Neural crest cell (in vitro differentiated cells): ENCODE results near the gene PTPRM. TPM values are rescaled to one million over a fixed set of nuclear protein-coding genes. Genes with fewer than 3 reads are reported as not detected.

Experiments used
- DNase-seq: peaks from one replicate; pipeline ENCODE4 v3.0.0; 2021; ENCODE audit warnings: low read depth, mixed read lengths, low spot score
- H3K27ac Mint-ChIP-seq: one replicate; pipeline ENCODE4 v1.8.0; 2021; ENCODE audit warnings: mild to moderate bottlenecking, mixed read lengths; ENCODE audit not compliant: unreplicated experiment
- H3K27me3 Mint-ChIP-seq: 2 replicates; pipeline ENCODE4 v1.8.0; 2021; ENCODE audit warnings: low read depth, mild to moderate bottlenecking, mixed read lengths
- H3K36me3 Mint-ChIP-seq: 2 replicates; pipeline ENCODE4 v1.8.0; 2021; ENCODE audit warnings: low read depth, mild to moderate bottlenecking, mixed read lengths
- H3K4me1 Mint-ChIP-seq: 2 replicates; pipeline ENCODE4 v1.8.0; 2021; ENCODE audit warnings: mixed read lengths
- H3K4me3 Mint-ChIP-seq: one replicate; pipeline ENCODE4 v1.8.0; 2021; ENCODE audit warnings: mild to moderate bottlenecking, mixed read lengths
- H3K9me3 Mint-ChIP-seq: 2 replicates; pipeline ENCODE4 v1.8.0; 2021; ENCODE audit warnings: mixed read lengths
- total RNA-seq: library from RNA; stranded (reverse); gene quantifications from 2 replicates; pipeline ENCODE4 v1.2.1, GENCODE V29; 2021
- TF ChIP-seq, protein P1 (sequence below): fragments of 200-600 bp; sonication (generic); conservative IDR thresholded peaks from 2 replicates; pipeline ENCODE4 v1.5.0; 2021; ENCODE audit warnings: antibody characterized with exemption, mild to moderate bottlenecking

Gene PTPRM
- total RNA-seq, 1 donor from 2014 or later = 7.7 TPM

DNA sequence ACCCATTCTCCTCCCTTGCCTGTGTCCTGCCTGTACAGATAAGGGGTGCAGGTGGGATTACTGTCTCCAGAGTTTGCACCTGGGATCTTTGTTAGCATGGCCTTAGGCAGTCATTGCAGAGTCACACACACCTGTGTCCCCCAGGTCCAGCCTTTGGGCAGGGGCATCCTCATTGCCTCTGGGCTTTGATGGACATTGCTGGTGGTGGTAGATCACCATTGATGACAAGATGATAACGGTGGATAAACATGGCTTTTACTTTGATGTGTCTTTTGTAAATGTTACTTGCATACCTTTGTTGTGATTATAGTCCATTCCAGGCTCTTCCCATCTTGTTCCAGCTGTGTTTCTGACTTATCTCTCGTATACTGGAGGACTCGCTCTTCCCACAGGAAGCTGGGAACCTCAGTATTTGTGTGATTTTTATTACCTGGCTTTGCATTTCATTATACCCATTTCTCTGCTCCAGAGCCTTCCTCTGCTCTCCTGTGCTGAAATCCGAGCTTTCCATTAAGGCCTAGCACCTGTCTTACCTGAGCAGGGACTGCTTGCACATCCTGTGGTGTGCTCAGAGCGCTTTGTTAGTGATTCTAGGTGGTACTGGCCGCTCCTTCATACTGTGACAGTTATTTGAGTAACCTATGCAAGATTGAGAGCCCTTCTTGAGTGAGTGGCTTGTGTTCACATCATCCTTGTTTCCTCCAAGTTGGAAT lies 79.2 kb downstream of the PTPRM start:
- Mint-ChIP-seq H3K27me3 (no peaks in the 10 kb centered on the region), H3K27ac (no peak overlapping the region), H3K4me3 (no peak overlapping the region), H3K4me1 (no peaks in the 10 kb centered on the region), H3K36me3 (peaks cover 4% of the 10 kb centered on the region), H3K9me3 (peaks cover 9% of the 10 kb centered on the region)
- TF ChIP-seq, protein P1, sequence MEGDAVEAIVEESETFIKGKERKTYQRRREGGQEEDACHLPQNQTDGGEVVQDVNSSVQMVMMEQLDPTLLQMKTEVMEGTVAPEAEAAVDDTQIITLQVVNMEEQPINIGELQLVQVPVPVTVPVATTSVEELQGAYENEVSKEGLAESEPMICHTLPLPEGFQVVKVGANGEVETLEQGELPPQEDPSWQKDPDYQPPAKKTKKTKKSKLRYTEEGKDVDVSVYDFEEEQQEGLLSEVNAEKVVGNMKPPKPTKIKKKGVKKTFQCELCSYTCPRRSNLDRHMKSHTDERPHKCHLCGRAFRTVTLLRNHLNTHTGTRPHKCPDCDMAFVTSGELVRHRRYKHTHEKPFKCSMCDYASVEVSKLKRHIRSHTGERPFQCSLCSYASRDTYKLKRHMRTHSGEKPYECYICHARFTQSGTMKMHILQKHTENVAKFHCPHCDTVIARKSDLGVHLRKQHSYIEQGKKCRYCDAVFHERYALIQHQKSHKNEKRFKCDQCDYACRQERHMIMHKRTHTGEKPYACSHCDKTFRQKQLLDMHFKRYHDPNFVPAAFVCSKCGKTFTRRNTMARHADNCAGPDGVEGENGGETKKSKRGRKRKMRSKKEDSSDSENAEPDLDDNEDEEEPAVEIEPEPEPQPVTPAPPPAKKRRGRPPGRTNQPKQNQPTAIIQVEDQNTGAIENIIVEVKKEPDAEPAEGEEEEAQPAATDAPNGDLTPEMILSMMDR = no peak
- no peak for DNase-seq

DNA sequence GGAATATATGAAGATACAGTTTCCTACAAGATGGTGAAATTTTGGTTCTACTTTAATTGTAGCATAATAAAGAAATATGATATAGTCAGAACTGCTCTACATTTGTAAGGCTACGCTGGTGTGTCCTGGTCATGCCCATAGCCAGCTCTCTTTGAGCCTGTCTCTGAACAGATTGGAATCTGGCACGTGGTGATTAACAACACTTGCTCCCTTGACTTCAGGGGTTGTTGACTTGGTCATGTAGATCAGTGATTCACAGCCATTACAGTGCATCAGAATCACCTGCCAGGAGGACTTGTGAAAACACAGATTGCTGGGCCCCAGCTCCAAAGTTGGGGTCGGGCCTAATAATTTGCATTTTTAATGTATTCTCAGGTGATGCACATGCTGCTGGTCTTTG lies 80.4 kb downstream of the PTPRM start:
- Mint-ChIP-seq H3K9me3 (peaks cover 9% of the 10 kb centered on the region), H3K27ac (no peak overlapping the region), H3K27me3 (no peaks in the 10 kb centered on the region), H3K4me1 (no peaks in the 10 kb centered on the region), H3K36me3 (peaks cover 4% of the 10 kb centered on the region), H3K4me3 (no peak overlapping the region)
- TF ChIP-seq, protein P1 = no peak
- DNase-seq = no peak

DNA sequence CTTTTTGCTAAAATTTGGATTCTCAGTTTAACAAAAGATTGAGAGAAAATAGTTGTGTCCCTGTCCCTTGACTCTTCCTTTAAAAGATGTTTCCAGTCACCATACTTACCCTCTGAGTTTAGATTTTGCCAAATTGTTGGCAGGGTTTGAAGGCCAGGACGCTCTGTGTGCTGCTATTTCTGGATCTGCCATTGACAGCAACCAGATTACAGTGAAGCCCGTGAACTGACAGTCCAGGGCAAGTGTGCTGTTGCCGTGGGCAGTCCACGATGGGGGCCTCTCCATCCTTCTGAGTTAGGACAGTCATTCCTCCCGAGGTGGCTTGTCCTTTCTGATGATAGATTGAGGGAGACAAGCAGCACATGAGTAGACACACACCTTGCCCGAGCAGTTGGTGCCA lies 89.9 kb downstream of the PTPRM start:
- H3K27ac Mint-ChIP-seq = no peak overlapping the region
- TF ChIP-seq, protein P1 = no peak
- no peak for DNase-seq
- no peak overlapping the region for H3K4me3 Mint-ChIP-seq
- peaks cover 5% of the 10 kb centered on the region for H3K4me1 Mint-ChIP-seq
- H3K27me3 Mint-ChIP-seq = no peaks in the 10 kb centered on the region
- H3K36me3 Mint-ChIP-seq = peaks cover 3% of the 10 kb centered on the region
- H3K9me3 Mint-ChIP-seq = peaks cover 3% of the 10 kb centered on the region

DNA sequence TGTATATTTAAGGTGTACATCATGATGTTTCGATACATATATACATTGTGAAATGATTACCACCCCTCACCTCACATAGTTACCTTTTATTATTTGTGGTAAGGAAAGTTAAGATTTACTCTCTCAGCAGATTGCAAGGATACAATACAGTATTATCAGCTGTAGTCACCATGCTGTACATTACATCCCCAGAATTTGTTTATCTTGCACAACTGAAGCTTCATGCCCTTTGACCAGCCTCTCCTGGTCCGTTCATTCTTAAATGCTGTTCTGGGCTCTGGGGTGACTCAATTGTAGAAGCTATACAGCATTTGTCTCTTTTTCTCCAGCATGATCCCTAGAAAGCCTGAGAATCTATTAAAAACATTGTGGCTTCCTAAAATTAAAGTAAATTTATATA lies 90.8 kb downstream of the PTPRM start:
- Mint-ChIP-seq H3K9me3 (peaks cover 3% of the 10 kb centered on the region), H3K4me1 (peaks cover 5% of the 10 kb centered on the region), H3K36me3 (peaks cover 3% of the 10 kb centered on the region), H3K27me3 (no peaks in the 10 kb centered on the region), H3K4me3 (no peak overlapping the region), H3K27ac (no peak overlapping the region)
- no peak for DNase-seq
- TF ChIP-seq, protein P1 = no peak

DNA sequence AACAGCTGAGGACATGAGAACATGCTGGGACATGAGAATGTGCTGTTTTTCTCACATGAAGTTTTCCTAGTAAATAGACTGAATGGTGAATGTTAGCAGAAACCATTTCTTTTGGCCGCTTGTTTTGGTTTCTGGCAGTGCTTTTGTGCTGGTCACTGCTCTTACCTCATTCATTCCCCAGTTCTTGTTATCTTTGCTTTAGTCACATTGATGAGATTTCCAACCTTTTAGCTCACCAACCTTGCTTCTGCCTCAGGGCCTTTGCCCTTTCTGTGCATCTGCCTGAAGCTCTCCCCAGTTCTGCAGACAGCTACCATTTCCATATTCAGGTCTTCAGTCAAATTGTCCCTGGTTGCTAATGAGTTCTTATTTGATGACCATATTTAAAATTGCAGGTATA lies 91.6 kb downstream of the PTPRM start:
- Mint-ChIP-seq H3K27me3 (no peaks in the 10 kb centered on the region), H3K9me3 (peaks cover 3% of the 10 kb centered on the region), H3K4me1 (peaks cover 11% of the 10 kb centered on the region), H3K27ac (no peak overlapping the region), H3K36me3 (no peaks in the 10 kb centered on the region), H3K4me3 (no peak overlapping the region)
- TF ChIP-seq, protein P1 = no peak
- DNase-seq = no peak
